HG03175 (cell line): ENCODE results near the gene ANKRD18A.
A peak's percentile ranks its signal among the peaks of the same experiment; 100 is the strongest.
"Not testable (repeated sequence)": the region's sequence is repeated elsewhere in the genome, so short reads cannot be mapped to it uniquely, and the experiment has no call there.

Experiments used
- ATAC-seq: cut with Tn5 transposase; IDR thresholded peaks from one replicate; pipeline ENCODE4 v1.9.1; 2021; ENCODE audit warnings: mild to moderate bottlenecking, moderate library complexity; ENCODE audit not compliant: unreplicated experiment

The ANKRD18A gene

DNA sequence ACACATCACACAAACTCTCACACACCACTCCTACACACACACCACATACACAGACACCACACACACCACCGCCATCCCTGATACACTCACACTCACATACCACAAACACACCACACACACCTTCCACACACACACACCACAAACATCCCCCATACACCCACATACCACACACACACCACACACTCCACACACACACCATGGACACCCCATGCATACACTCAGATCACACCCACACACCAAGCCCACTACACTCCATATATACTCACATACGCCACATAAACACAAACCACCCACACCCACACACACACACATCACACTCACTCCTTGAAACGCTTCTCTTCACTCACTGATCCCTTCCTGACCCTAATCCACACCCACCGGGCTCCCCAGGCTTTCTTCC is 9.1 kb upstream of the ANKRD18A start:
- ATAC-seq: no peak

DNA sequence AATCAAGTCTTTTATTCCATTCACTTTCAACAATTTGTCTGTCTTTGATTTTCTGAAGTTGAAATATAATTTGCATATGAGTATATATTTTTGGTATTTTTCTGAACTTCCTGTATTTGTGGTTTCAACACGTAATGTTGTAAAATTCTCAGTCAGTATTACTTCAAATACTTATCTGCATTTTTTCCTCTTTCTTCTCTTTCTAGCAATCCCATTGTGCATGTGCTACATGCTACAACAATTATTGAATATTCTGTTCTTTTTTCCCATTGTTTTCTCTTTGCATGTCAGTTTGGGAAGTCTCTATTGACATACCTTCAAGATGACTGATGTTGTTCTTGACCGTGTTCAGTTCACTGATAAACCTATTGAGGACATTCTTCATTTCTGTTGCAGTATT is 5.6 kb upstream of the ANKRD18A start:
- no peak for ATAC-seq

DNA sequence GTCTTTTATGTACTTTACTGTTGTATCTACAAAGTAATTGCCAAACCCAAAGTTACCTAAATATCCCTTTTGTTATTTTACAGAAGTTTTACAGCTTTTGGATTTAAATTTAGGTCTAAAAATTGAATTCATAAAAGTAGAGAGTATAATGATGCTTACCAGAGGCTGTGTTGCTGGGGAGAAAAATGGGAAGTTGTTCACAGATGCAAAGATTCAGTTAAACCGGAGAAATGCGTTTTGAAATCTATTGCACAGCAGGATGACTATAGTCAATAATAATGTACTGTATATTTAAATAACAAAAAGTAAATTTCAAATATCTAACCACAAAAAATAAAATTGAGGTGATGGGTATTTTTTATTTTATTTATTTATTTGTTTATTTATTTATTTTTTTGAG is 2.6 kb upstream of the ANKRD18A start:
- no peak for ATAC-seq

DNA sequence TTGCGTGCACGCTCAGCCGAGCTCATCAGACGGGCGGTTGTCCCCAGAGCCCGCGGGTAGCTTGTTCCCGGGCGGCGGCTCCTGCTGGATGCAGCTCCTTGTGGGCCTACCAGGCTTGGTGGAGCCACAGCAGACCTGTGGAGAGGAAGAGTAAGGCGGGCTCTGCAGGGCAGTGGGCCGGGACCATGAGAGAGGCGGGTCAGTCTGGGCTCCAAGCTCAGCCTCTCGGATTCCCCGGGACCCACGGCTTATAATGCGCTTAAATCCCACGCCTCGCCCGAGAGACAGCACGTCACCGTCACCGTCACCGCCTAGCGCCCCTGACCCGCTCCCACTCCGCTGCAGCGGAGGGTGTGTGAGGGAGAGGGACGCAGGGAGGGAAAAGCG is 1.9 kb upstream of the ANKRD18A start:
- no peak for ATAC-seq

DNA sequence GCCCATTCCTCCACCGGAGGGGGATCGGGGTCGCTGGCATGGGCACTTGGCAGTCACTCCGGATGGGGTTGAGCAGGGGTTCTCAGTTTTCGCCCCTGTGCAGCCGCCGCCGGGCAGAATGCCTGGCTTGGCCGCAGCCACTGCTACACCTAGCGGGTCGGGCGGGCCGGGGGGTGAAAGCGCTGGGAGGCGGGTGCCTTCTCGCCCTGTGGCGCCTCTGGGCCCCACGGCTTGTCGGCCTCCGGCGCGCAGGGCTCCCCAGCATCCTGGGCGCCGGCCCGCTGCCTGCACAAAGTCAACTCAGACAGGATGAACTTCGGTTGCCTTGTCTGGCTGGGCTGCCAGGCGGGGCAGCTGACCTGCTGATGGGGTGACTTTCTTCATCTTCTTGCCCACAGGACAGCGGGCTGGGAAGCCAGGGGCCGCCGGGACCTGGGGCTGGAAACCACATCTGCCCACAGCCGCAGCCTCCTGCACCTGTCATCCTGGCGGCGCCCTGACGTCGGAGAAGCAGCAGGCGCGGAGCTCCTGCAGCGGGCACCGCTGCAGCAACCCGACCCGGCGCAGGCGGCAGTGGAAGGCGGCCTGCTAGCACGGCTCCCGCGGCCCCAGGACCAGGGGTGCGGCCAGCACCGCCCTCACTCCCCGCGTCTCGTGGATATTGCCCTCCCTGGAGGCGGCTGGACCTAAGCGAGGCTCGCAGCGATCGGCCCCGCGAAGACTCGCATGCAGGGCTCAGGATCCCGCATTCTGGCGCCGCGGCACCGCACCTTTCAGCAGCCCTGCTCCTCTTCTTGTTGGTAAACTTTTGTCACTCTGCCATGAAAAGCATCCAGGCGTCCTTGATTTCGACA is 1.3 kb upstream of the ANKRD18A start:
- peak; percentile 33 for ATAC-seq

DNA sequence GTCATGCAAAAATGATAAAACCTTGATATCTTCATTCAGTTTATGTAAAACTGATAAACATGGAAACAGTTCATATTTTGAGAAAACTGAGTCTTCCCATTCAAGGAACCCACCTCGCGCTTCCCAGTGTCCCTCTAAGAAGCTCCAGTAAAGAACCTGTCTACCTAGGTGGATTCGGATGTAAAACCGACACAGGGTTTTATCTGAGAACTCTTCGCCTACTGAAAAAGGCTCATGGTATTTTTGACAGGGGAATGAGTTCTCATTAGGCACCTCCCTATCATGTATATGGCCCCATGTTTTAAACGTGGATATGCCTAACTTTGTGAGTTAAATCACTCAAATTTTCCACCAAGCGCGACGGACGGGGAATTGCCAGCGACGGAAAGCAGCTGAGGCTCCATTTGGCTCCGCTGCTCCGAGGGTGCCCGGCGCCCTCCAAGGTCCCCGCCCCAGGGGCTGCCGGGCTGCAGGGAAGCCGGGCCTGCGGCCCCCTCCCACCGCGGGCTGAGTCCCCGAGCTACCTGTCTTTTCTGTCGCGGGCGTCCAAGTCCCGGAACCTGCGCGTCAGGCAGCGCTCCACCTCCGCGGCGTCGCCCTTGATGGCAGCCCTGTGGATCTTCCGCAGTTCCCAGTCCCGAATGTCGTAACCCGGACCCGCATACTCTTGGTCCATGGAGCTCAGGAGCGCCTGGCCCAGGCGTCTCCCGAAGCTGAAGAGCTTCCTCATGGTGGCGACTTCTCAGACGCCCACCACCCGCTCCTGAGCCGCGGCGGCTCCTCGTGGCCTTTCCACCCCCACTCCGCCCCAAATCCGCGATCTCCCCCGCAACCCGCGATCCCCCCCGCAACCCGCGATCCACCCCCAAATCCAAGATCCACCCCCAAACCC is 594 bp downstream of the ANKRD18A start:
- no peak for ATAC-seq

DNA sequence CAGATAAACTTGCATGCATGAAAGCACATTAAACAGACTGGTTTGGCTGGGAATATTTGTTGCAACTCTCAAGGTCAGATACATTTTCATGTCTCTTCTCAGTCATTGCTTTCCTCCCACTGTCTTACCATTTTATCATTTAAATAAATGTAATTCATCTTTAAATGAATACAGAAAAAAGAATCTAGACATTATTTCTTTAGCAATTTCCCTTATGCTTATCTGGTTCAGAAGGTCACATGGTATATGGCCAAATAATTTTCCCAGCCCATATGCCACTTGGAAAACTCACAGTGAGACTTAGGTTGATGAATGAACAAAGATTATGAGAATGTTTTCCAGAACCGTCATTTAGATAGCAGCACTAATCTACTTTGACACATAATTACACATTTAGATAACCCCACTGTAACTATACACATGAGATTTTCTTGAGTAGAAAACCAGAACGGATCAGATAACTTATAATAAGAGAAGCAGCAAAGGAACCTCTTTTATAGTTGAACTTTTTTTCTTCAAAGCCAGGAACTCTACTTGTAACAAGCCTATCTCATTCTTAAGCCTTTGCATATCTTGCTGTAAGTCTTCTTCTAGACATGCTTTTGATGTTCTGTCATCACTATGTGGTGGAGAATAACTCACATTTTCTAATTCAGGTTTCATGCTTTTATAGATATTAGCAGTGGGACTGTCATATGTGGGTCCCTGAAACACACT is 22.2 kb downstream of the ANKRD18A start:
- ATAC-seq: not testable (repeated sequence)

DNA sequence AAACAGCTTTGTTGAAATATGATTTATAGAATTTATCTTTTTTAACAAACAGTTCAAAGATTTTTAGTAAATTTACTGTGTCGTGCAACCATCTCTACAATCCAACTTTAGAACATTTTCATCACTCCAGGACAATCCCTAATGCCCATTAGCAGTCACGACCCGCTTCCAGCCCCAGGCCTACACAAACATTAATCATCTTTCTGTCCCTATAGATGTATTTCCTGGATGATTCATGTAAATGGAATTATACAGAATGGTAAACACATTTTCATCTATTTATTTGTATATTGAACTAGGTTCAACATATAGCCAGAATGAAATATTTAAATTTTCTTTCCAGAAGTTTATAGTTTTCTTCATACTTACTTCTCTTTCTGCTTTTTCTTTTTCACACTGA is 25.3 kb downstream of the ANKRD18A start:
- ATAC-seq: not testable (repeated sequence)

GRCh38 chr9:38591346-38592063 is 28.9 kb downstream of the ANKRD18A start:
- ATAC-seq: not testable (repeated sequence)

DNA sequence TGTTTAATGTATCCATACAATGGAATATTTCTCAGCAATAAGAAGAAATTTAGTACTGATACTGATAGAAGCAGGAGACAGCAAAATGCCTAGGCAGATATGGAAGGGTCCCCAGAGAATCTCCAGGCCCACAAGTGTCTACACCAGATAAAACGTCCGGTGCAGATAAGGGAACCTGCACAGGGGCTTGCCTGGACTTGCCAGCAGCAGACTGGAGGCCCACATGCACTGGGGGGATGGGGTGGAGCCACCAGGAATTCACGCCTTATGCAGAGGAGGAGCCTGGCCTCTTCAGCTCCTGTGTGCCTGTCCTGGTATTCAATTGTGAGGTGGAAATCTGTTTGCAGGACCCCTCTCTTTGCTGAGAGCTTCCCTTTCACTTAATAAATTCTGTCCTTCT is 36.6 kb downstream of the ANKRD18A start:
- ATAC-seq: not testable (repeated sequence)

- not testable (repeated sequence) for ATAC-seq
Measured at GRCh38 chr9:38580112-38580511, 40.3 kb downstream of the ANKRD18A start.

GRCh38 chr9:38576181-38576580 is 44.2 kb downstream of the ANKRD18A start:
- not testable (repeated sequence) for ATAC-seq

DNA sequence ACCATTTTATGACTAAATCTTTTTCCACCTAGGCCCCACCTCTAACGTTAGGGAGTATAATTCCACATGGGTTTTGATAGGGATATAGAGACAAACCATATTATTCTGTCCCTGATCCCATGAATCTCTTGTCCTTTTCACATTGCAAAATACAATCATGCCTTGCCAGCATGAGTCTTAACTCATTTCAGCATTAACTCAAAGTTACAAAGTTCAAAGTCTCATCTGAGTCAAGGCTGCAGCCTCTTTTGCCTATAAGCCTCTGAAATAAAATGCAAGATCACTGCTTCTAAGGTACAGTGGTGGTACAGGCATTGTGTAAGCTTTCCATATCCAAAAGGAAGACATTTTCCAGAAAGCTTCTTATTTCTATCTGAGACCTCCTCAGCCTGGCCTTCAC is 54.3 kb downstream of the ANKRD18A start:
- not testable (repeated sequence) for ATAC-seq

DNA sequence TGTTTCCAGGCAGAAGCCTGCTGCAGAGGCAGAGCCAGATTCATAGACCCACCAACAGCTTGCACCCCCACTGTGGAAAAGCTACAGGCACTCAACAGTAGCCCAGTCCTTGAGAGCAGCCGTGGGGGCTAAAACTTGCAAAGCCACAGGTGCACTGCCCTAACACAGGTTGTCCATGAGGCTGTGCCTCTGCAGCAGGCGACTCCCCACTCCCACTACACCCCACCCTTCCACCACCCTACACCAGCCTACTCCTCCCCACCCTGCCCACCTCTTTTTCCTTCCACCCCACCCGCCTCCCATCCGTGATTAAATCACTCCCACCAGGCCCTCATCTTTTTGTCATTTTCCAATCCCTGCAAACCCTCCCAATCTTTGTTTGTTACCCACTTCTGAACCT is 55.2 kb downstream of the ANKRD18A start:
- ATAC-seq: not testable (repeated sequence)

DNA sequence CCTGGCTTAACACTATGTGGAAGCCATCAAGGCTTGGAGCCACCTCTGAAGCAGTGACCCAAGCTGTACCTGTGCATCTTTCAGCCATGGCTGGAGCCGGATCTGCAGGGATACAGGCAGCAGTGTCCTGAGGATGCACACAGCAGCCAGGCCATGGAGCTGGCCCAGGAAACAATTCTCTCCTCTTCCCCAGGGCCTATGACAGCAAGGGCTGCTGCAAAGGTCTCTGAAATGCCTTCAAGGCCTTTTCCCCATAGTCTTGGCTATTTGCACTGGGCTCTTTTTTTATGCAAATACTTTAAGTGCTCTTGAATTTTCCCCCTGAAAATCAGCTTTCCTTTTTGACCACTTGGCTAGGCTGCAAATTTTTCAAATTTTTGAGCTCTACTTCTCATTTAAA is 56.5 kb downstream of the ANKRD18A start:
- ATAC-seq: not testable (repeated sequence)

DNA sequence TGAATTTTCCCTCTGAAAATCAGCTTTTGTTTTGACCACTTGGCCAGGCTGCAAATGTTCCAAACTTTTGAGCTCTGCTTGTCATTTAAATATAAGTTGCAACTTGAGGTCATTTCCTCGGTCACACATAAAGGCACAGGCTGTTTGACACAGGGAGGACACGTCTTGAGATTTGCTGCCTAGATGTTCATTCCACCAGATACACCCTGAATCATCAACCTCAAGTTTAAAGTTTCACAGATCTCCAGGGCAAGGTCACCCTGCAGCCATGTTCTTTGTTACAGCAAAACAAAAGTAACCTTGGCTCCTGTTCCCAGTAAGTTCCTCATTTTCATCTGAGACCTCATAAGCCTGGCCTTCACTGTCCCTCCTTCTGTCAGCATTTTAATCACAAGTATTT is 59.3 kb downstream of the ANKRD18A start:
- not testable (repeated sequence) for ATAC-seq

DNA sequence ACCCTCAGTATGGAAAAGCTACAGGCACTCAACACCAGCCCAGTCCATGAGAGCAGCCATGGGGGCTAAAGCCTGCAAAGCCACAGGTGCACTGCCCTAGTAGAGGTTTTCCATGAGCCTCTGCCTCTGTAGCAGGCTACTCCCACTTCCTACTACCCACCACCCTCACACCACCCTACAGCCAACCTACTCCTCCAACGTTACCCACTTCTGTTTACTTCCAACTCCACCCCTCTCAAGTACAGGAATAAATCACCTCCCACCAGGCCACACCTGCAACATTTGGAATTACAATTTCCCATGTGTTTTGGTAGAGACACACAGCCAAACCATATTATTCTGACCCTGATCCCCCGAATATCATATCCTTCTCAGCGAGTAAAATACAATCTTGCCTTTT is 61.2 kb downstream of the ANKRD18A start:
- ATAC-seq: not testable (repeated sequence)

DNA sequence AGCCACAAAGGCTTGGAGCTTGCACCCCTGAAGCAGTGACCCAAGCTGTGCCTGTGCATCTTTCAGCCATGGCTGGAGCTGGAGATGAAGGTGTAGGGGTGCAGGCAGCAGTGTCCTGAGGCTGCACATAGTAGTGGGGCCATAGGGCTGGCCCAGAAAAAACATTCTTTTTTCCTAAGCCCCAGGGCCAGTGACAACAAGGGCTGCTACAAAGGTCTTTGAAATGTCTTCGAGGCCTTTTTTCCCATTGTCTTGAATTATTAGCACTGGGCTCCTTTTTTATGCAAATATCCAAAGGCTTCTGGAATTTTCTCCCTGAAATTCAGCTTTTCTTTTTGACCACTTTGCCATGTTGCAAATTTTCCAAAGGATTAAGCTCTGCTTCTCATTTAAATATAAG is 62.6 kb downstream of the ANKRD18A start:
- not testable (repeated sequence) for ATAC-seq

DNA sequence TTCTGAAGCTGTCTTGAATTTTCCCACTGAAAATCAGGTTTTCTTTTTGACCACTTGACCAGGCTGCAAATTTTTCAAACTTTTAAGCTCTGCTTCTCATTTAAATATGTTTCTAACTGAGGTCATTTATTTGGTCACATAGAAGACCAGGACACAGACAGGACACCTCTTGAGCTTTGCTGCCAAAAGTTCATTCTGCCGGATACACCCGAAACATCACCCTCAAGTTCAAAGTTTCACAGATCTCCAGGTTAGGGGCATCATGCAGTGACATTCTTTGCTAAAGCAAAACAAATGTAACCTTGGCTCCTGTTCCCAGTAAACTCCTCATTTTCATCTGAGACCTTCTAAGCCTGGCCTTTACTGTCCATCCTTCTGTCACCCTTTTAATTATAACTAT is 65.4 kb downstream of the ANKRD18A start:
- ATAC-seq: not testable (repeated sequence)

DNA sequence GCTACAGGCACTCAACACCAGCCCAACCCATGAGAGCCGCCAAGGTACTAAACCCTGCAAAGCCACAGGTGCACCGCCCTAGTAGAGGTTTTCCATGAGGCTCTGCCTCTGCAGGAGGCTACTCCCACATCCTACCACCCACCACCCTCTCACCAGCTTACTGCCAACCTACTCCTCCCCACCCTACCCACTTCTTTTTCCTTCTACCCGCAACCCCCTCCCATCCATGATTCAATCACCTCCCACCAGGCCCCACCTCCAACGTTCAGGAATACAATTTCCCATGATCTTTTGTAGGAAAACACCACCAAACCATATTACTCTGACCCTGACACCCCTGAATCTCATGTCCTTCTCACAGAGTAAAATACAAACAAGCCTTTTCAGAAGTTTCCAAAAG is 67.4 kb downstream of the ANKRD18A start:
- not testable (repeated sequence) for ATAC-seq
